Gastrocnemius medialis (tissue), 4 donors: ENCODE data around the gene TMEM185B. TPM values are rescaled to one million over a fixed set of nuclear protein-coding genes. Genes with fewer than 3 reads are reported as not detected.

Experiments used
- ATAC-seq, 2 donors: fragments of 150-250 bp; one replicate each; pipeline ENCODE4 v1.9.1; 2016
- DNase-seq, 2 donors: peaks; one replicate each; pipeline ENCODE4 v3.0.0-alpha.2; 2019
- H3K27ac ChIP-seq, 4 donors: fragments of 200-600 bp; sonication (generic); 1 replicate in 1 of 4; 2 replicates in 3 of 4; pipeline ENCODE4 v1.5.1; 2016 to 2018; ENCODE audit warnings: mild to moderate bottlenecking in 2 of 4, moderate library complexity in 1 of 4
- H3K27me3 ChIP-seq, 3 donors: fragments of 200-600 bp; sonication (generic) in 2 of 3; 1 replicate in 1 of 3; 2 replicates in 2 of 3; pipeline versions ENCODE4 v1.5.1 to v1.6.0; 2016 to 2019; ENCODE audit warnings: mild to moderate bottlenecking in 1 of 3, moderate library complexity in 1 of 3
- H3K36me3 ChIP-seq, 2 donors: fragments of 200-600 bp; sonication (generic) in 1 of 2; one replicate each; pipeline ENCODE4 v1.5.1; 2017 to 2018
- H3K4me1 ChIP-seq, 2 donors: fragments of 200-600 bp; sonication (generic) in 1 of 2; one replicate each; pipeline ENCODE4 v1.5.1; 2016 to 2017; ENCODE audit warnings: mild to moderate bottlenecking in 2 of 2
- H3K4me3 ChIP-seq, 4 donors: fragments of 200-600 bp; sonication (generic) in 3 of 4; 1 replicate in 1 of 4; 2 replicates in 3 of 4; pipeline ENCODE4 v1.5.1; 2016 to 2019; ENCODE audit warnings: mild to moderate bottlenecking in 2 of 4
- H3K9me3 ChIP-seq, 3 donors: fragments of 200-600 bp; sonication (generic) in 2 of 3; 1 replicate in 1 of 3; 2 replicates in 2 of 3; pipeline ENCODE4 v1.5.1; 2016 to 2019
- CTCF ChIP-seq, 5 experiments: fragments of 450-650 bp in 3 of 5; fragments of 200-600 bp in 2 of 5; sonication (generic) in 2 of 5; IDR thresholded peaks in 4 of 5; conservative IDR thresholded peaks in 1 of 5; 1 replicate in 4 of 5; 2 replicates in 1 of 5; pipeline ENCODE4 v1.5.1; 2016 to 2019; ENCODE audit warnings: antibody characterized with exemption in 5 of 5, mild to moderate bottlenecking in 3 of 5, moderate library complexity in 3 of 5
- POLR2A ChIP-seq, 2 donors: fragments of 450-650 bp; IDR thresholded peaks; one replicate each; pipeline ENCODE4 v1.6.1; 2017; ENCODE audit warnings: antibody characterized with exemption in 2 of 2, mild to moderate bottlenecking in 2 of 2, moderate library complexity in 2 of 2
- in situ Hi-C, 4 donors: fragments of 200-750 bp; cut with MboI; loops; one replicate each; pipeline versions ENCODE4 v1.15.0 to v1.8.0; 2017; ENCODE audit warnings: low sequenced_read_pairs in 4 of 4
- intact Hi-C: fragments of 100-400 bp; cut with DNase I; formaldehyde crosslinking; loops from one replicate; pipeline ENCODE4 v1.15.1; 2023; ENCODE audit warnings: low total_unique reads
- total RNA-seq, 4 donors: library from RNA; depleted of rRNA; stranded (reverse); fragments of >200 nt; gene quantifications; one replicate each; pipeline versions ENCODE4 v1.1.0 to v1.2.3, GENCODE V29; 2016

Gene TMEM185B
- total RNA-seq, 4 donors from 2014 or later: 10.8 to 23.5 (median 15.4) TPM

GRCh38 chr2:120209427-120210269, 13.6 kb downstream of the TMEM185B start:
- intact Hi-C loops: no loop called here
- Histone ChIP-seq H3K4me1 (no peaks in the 10 kb centered on the region), H3K9me3 (no peaks in the 10 kb centered on the region), H3K36me3 (no peaks in the 10 kb centered on the region), H3K27me3 (no peaks in the 10 kb centered on the region), H3K27ac (no peak overlapping the region), H3K4me3 (no peak overlapping the region)
- DNase-seq (no peak), ATAC-seq (no peak)
- in situ Hi-C loops: no loop called here
- no peak for TF ChIP-seq CTCF (IDR thresholded peaks at IDR 0.05 in 4 of 5, conservative IDR thresholded peaks at IDR 0.05 in 1 of 5)

- in situ Hi-C loops: no loop called here
- H3K27me3 ChIP-seq: no peaks in the 10 kb centered on the region
Observed at GRCh38 chr2:120208381-120209353, 14.5 kb downstream of the TMEM185B start.

GRCh38 chr2:120206022-120206581, 17.1 kb downstream of the TMEM185B start:
- DNase-seq: no peak
- Histone ChIP-seq H3K4me1 (peaks cover 0 to 7% of the 10 kb centered on the region in 2 donors), H3K27me3 (no peaks in the 10 kb centered on the region), H3K9me3 (no peaks in the 10 kb centered on the region), H3K27ac (no peak overlapping the region), H3K36me3 (no peaks in the 10 kb centered on the region), H3K4me3 (no peak overlapping the region)
- TF ChIP-seq POLR2A (IDR thresholded peaks at IDR 0.05) (no peak), CTCF (IDR thresholded peaks at IDR 0.05 in 4 of 5, conservative IDR thresholded peaks at IDR 0.05 in 1 of 5) (peak in 2 of 5 experiments; percentile 43 to 54)
- no peak for ATAC-seq
- intact Hi-C loops: loop anchor here (1.0 kb wide), 1 partner anchor 107 kb away; no protein-coding TSS in a partner anchor
- in situ Hi-C loops: no loop called here

More at GRCh38 chr2:120208381-120209353, 14.5 kb downstream of the TMEM185B start:
- no peak overlapping the region for H3K4me3 ChIP-seq
- H3K36me3 ChIP-seq: no peaks in the 10 kb centered on the region
- intact Hi-C loops: no loop called here
- ATAC-seq (no peak), DNase-seq (no peak)
- no peak overlapping the region for H3K27ac ChIP-seq
- H3K9me3 ChIP-seq: no peaks in the 10 kb centered on the region
- TF ChIP-seq POLR2A (IDR thresholded peaks at IDR 0.05) (no peak), CTCF (IDR thresholded peaks at IDR 0.05 in 4 of 5, conservative IDR thresholded peaks at IDR 0.05 in 1 of 5) (no peak)
- peaks cover 0 to 6% of the 10 kb centered on the region in 2 donors for H3K4me1 ChIP-seq

GRCh38 chr2:120204945-120205670, 18.1 kb downstream of the TMEM185B start:
- Histone ChIP-seq H3K4me3 (no peak overlapping the region), H3K27ac (no peak overlapping the region), H3K9me3 (no peaks in the 10 kb centered on the region), H3K27me3 (no peaks in the 10 kb centered on the region), H3K4me1 (peaks cover 0 to 7% of the 10 kb centered on the region in 2 donors), H3K36me3 (no peaks in the 10 kb centered on the region)
- intact Hi-C loops (no loop called here), in situ Hi-C loops (no loop called here)
- ATAC-seq: no peak
- DNase-seq: no peak
- TF ChIP-seq CTCF (IDR thresholded peaks at IDR 0.05 in 4 of 5, conservative IDR thresholded peaks at IDR 0.05 in 1 of 5) (no peak), POLR2A (IDR thresholded peaks at IDR 0.05) (no peak)
